ENCODE measurements around the gene TULP1. TPM values are rescaled to one million over a fixed set of nuclear protein-coding genes. Genes with fewer than 3 reads are reported as not detected.

The TULP1 gene
- total RNA-seq, 1 experiment from 2014 or later, result not detected

DNA sequence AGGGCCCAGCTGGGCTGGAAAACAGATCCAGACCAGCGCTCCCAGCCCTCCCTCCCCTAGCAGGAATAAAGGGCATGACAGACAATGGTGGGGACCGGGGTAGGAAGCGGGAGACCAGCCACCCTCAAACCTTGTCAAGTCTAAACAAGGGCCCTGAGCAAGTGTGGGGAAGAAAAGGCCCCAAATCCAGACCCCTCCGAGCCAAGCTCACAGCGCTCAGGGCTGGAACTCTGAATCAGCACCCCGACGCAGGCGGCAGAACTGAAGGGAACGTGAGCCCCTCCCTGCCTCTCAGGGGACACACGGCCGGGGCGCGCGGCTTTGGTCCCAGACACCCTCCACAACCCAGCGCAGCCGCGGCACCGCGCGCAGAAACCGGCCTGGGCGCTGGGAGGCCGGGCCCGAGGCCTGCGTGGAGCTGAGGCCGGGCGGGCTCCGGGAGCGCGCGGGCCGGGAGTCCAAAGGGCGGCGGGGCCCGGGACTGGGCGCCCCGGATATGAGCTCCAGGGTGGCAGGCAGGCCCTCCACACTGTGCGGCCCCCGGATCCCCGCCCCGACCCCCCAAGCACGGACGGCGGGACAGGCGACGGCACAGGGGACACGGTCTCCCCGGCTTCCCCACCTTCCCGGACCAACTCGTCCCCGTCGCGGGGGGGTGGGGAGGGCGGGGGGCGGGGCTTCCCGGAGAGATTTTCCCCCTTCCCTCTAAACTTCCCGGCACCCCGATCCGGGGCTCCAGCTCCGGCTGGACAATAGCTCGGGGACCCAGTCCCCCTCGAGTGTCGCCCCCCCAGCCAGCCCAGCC, 16.5 kb downstream of the TULP1 start:
- Histone ChIP-seq H3K4me2 (ENCODE audit: low read length) (peak overlapping the region; percentile 94), H3K4me3 (ENCODE audit: low read length) (peak overlapping the region; percentile 85), H3K9me2 (replicated peaks; ENCODE audit: low read length) (no peaks in the 10 kb centered on the region), H4K20me1 (ENCODE audit: low read length) (no peaks in the 10 kb centered on the region; the same call in 1 of the 2 replicates), H3F3A (ENCODE audit: low read length, unreplicated experiment) (no peaks in the 10 kb centered on the region), H3K9ac (ENCODE audit: low read length) (peak overlapping the region; percentile 79), H3K27me3 (ENCODE audit: low read length) (no peaks in the 10 kb centered on the region), H3K4me1 (ENCODE audit: insufficient read depth, low read length) (peaks cover 38% of the 10 kb centered on the region), H3K27ac (ENCODE audit: low read length) (no peak overlapping the region), H3K36me3 (ENCODE audit: low read depth, low read length) (no peaks in the 10 kb centered on the region), H2AFZ (ENCODE audit: low read length) (peak overlapping the region; percentile 78), H3K79me2 (ENCODE audit: low read length) (peaks cover 41% of the 10 kb centered on the region), H3K9me3 (ENCODE audit: low read length) (no peaks in the 10 kb centered on the region)
- ChIA-PET CTCF (interaction anchor here (0.6 kb wide), 1 partner anchor 28 kb away, joined by 3 read pairs; no protein-coding TSS in a partner anchor), POLR2A (ENCODE audit: unreplicated experiment) (interaction anchor here (0.6 kb wide), 1 partner anchor 26 kb away, joined by 4 read pairs; no protein-coding TSS in a partner anchor)
- BruUV-seq (replicated peaks), result no TSS peak
- TF ChIP-seq EZH2 (IDR thresholded peaks at IDR 0.05; ENCODE audit: low read length, unreplicated experiment) (no peak), EZH2phosphoT487 (IDR thresholded peaks at IDR 0.05; ENCODE audit: borderline replicate concordance, low read length) (no peak)
- TF ChIP-seq, protein P1, sequence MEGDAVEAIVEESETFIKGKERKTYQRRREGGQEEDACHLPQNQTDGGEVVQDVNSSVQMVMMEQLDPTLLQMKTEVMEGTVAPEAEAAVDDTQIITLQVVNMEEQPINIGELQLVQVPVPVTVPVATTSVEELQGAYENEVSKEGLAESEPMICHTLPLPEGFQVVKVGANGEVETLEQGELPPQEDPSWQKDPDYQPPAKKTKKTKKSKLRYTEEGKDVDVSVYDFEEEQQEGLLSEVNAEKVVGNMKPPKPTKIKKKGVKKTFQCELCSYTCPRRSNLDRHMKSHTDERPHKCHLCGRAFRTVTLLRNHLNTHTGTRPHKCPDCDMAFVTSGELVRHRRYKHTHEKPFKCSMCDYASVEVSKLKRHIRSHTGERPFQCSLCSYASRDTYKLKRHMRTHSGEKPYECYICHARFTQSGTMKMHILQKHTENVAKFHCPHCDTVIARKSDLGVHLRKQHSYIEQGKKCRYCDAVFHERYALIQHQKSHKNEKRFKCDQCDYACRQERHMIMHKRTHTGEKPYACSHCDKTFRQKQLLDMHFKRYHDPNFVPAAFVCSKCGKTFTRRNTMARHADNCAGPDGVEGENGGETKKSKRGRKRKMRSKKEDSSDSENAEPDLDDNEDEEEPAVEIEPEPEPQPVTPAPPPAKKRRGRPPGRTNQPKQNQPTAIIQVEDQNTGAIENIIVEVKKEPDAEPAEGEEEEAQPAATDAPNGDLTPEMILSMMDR (conservative IDR thresholded peaks at IDR 0.05; ENCODE audit: low read depth, low read length), result no peak
- peak; percentile 47 for DNase-seq
- intact Hi-C loops (cut with micrococcal nuclease), result no loop called here
- peak; percentile 49 for ATAC-seq

DNA sequence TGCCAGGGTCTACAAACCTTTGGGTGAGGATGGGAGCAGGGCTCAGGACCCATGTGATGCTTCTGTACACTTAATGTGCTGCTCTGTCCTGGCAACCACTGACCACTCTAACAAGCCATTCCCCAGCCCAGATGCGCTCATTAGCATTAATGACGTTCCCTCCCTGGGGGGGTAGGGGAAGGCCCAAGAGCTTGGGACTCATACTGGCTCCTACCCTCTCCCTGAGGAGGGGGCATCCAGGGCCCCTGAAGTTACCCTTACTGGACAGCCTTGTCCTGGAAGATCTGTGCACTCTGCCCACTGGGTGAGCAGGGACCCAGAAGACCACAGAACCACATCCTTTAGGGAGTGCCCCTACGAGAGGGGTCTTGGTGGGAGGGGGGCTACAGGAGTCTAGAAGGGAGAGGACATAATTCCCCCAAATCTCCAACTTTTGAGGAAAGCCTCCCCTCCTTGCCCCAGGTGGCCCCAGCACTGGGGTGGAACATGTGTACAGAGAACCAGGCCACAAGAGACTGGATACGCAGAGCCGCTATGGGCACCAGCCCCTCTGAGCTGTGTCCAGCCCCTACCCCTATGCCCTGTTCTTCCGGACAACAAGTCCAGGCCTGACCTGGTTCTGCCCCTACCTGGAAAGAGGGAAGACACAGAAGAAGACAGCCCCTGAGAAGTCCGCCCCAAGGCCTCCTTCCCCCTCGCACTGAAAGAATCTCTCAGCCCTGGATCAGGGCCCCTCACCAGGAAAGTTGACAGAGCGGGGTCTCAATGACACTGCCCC, 17.2 kb downstream of the TULP1 start:
- CTCF ChIA-PET, result interaction anchor here (0.6 kb wide), 1 partner anchor 27 kb away, joined by 3 read pairs; no protein-coding TSS in a partner anchor
- ATAC-seq (no peak), DNase-seq (no peak)
- no peaks in the 10 kb centered on the region for H3K9me3 ChIP-seq (ENCODE audit: low read length)
- POLR2A ChIA-PET (ENCODE audit: unreplicated experiment), result interaction anchor here (0.6 kb wide), 1 partner anchor 25 kb away, joined by 4 read pairs; no protein-coding TSS in a partner anchor
- intact Hi-C loops (cut with micrococcal nuclease), result no loop called here
- no peaks in the 10 kb centered on the region; the same call in 1 of the 2 replicates for H4K20me1 ChIP-seq (ENCODE audit: low read length)
- H3K27ac ChIP-seq (ENCODE audit: low read length), result no peak overlapping the region
- peak overlapping the region; percentile 78 for H2AFZ ChIP-seq (ENCODE audit: low read length)
- H3K9ac ChIP-seq (ENCODE audit: low read length), result peak overlapping the region; percentile 79
- H3K4me1 ChIP-seq (ENCODE audit: insufficient read depth, low read length), result peaks cover 34% of the 10 kb centered on the region
- H3K36me3 ChIP-seq (ENCODE audit: low read depth, low read length), result no peaks in the 10 kb centered on the region
- TSS peak; percentile 55 for BruUV-seq (replicated peaks)
- H3K79me2 ChIP-seq (ENCODE audit: low read length), result peaks cover 41% of the 10 kb centered on the region
- H3K27me3 ChIP-seq (ENCODE audit: low read length), result no peaks in the 10 kb centered on the region
- H3K4me2 ChIP-seq (ENCODE audit: low read length), result peak overlapping the region; percentile 94
- TF ChIP-seq, protein P1 (conservative IDR thresholded peaks at IDR 0.05; ENCODE audit: low read depth, low read length), result no peak
- TF ChIP-seq EZH2phosphoT487 (IDR thresholded peaks at IDR 0.05; ENCODE audit: borderline replicate concordance, low read length) (no peak), EZH2 (IDR thresholded peaks at IDR 0.05; ENCODE audit: low read length, unreplicated experiment) (no peak)
- H3K4me3 ChIP-seq (ENCODE audit: low read length), result peak overlapping the region; percentile 85
- H3F3A ChIP-seq (ENCODE audit: low read length, unreplicated experiment), result no peaks in the 10 kb centered on the region
- H3K9me2 ChIP-seq (replicated peaks; ENCODE audit: low read length), result no peaks in the 10 kb centered on the region
